Posterior cingulate gyrus (tissue), 11 donors: Measurements from ENCODE around the gene MRC1.

ENCODE experiments used
- DNase-seq, 10 donors: peaks; one replicate each; pipeline versions ENCODE4 v3.0.0 to v3.0.0-alpha.2; 2020 to 2021; ENCODE audit warnings: mixed read lengths in 3 of 10
- intact Hi-C: fragments of 100-400 bp; cut with DNase I; formaldehyde crosslinking; loops from one replicate; pipeline ENCODE4 v1.15.1; 2023

MRC1 gene

GRCh38 chr10:17793823-17794644 lies 15.1 kb upstream of the MRC1 start:
- intact Hi-C loops: no loop called here
- no peak for DNase-seq

- DNase-seq: no peak
- intact Hi-C loops: no loop called here
Observed at GRCh38 chr10:17795083-17795482, 14.1 kb upstream of the MRC1 start.

- no peak for DNase-seq
- intact Hi-C loops: no loop called here
Observed at GRCh38 chr10:17795813-17796594, 13.1 kb upstream of the MRC1 start.

- no peak for DNase-seq
- intact Hi-C loops: no loop called here
Observed at GRCh38 chr10:17801507-17801906, 7.6 kb upstream of the MRC1 start.

- no peak for DNase-seq
- intact Hi-C loops: no loop called here
Observed at GRCh38 chr10:17802350-17802749, 6.8 kb upstream of the MRC1 start.

- intact Hi-C loops: no loop called here
- no peak for DNase-seq
Observed at GRCh38 chr10:17802976-17803375, 6.2 kb upstream of the MRC1 start.

- intact Hi-C loops: no loop called here
- DNase-seq: no peak
Observed at GRCh38 chr10:17805330-17805729, 3.8 kb upstream of the MRC1 start.

- DNase-seq: peak in 1 of 10 donors; percentile 70
- intact Hi-C loops: no loop called here
Observed at GRCh38 chr10:17805921-17806577, 3.1 kb upstream of the MRC1 start.

- intact Hi-C loops: no loop called here
- DNase-seq: no peak
Observed at GRCh38 chr10:17811146-17811865, 2.2 kb downstream of the MRC1 start.

- intact Hi-C loops: no loop called here
- no peak for DNase-seq
Observed at GRCh38 chr10:17814973-17815372, 5.8 kb downstream of the MRC1 start.

GRCh38 chr10:17816199-17816598 lies 7.1 kb downstream of the MRC1 start:
- intact Hi-C loops: no loop called here
- no peak for DNase-seq

- DNase-seq: no peak
- intact Hi-C loops: no loop called here
Observed at GRCh38 chr10:17817316-17817715, 8.2 kb downstream of the MRC1 start.

- no peak for DNase-seq
- intact Hi-C loops: no loop called here
Observed at GRCh38 chr10:17817790-17818189, 8.6 kb downstream of the MRC1 start.

- intact Hi-C loops: no loop called here
- no peak for DNase-seq
Observed at GRCh38 chr10:17819836-17820235, 10.7 kb downstream of the MRC1 start.

GRCh38 chr10:17820943-17821342 lies 11.8 kb downstream of the MRC1 start:
- intact Hi-C loops: no loop called here
- DNase-seq: no peak

GRCh38 chr10:17821893-17822292 lies 12.7 kb downstream of the MRC1 start:
- intact Hi-C loops: no loop called here
- no peak for DNase-seq

- DNase-seq: no peak
- intact Hi-C loops: no loop called here
Observed at GRCh38 chr10:17831341-17831740, 22.2 kb downstream of the MRC1 start.

GRCh38 chr10:17831896-17832295 lies 22.7 kb downstream of the MRC1 start:
- no peak for DNase-seq
- intact Hi-C loops: no loop called here

- intact Hi-C loops: no loop called here
- DNase-seq: no peak
Observed at GRCh38 chr10:17833656-17834055, 24.5 kb downstream of the MRC1 start.

GRCh38 chr10:17835688-17836087 lies 26.5 kb downstream of the MRC1 start:
- intact Hi-C loops: no loop called here
- no peak for DNase-seq

GRCh38 chr10:17836942-17837341 lies 27.8 kb downstream of the MRC1 start:
- DNase-seq: no peak
- intact Hi-C loops: no loop called here
